Measurements from ENCODE around the gene FEM1A. TPM values are rescaled to one million over a fixed set of nuclear protein-coding genes. Genes with fewer than 3 reads are reported as not detected.
"Not testable (repeated sequence)": the region's sequence is repeated elsewhere in the genome, so short reads cannot be mapped to it uniquely, and the experiment has no call there.

FEM1A gene
- total and polyA plus RNA-seq, 10 of the 15 experiments (the other 5 are each of a cell fraction or from before 2014, with no cell fraction given): 0.27 to 17.4 (median 3.8) TPM

- TF ChIP-seq NFXL1 (IDR thresholded peaks at IDR 0.05; ENCODE audit: borderline replicate concordance) (no peak), RBBP5 (conservative IDR thresholded peaks at IDR 0.05) (no peak), RFX5 (IDR thresholded peaks at IDR 0.05; ENCODE audit: low read depth, low read length) (no peak), ATF2 (IDR thresholded peaks at IDR 0.05; ENCODE audit: low read length) (0 out of 2 replicates have a peak, but pooled peaks have one; percentile 40), SRF (IDR thresholded peaks at IDR 0.05; ENCODE audit: low read depth in 2 of 2, low read length in 2 of 2) (no peak)
Measured at GRCh38 chr19:4831304-4831978, 39.9 kb downstream of the FEM1A start, which contains the start of gene TICAM1 (continued).

GRCh38 chr19:4831979-4832340 is 40.4 kb downstream of the FEM1A start:
- H3K36me3 ChIP-seq (ENCODE audit: control insufficient read depth in 2 of 2, insufficient read depth in 2 of 2, low read length in 1 of 2); H3K9me3 ChIP-seq (replicated peaks; ENCODE audit: control insufficient read depth, insufficient read depth, low read length); ATAC-seq; intact Hi-C loops (cut with micrococcal nuclease; ENCODE audit: unreplicated experiment); H3K27me3 ChIP-seq (replicated peaks in 1 of 2; ENCODE audit: control insufficient read depth in 2 of 2, insufficient read depth in 2 of 2, low read length in 1 of 2); H4K20me1 ChIP-seq (ENCODE audit: control insufficient read depth, insufficient read depth); H3K4me1 ChIP-seq (ENCODE audit: control insufficient read depth, insufficient read depth, low read length); in situ Hi-C loops (cut with MboI); FAIRE-seq; DNase-seq (ENCODE audit: low read depth, low spot score): not testable (repeated sequence)
- POLR2A ChIA-PET: interaction anchor here (0.8 to 3.4 kb wide), 3 partner anchors 8 to 35 kb away, joined by 3 to 19 read pairs (median 12); partner anchors contain the start of gene PLIN3
- Histone ChIP-seq H3K9ac (ENCODE audit: control insufficient read depth, insufficient read depth, low read length) (peak overlapping the region; percentile 96), H3K4me3 (peak overlapping the region; percentile 95), H3K4me2 (ENCODE audit: control insufficient read depth, insufficient read depth) (peak overlapping the region; percentile 87; the same call in 1 of the 2 replicates), H3K27ac (ENCODE audit: control insufficient read depth, insufficient read depth) (peak overlapping the region; percentile 92), H2AFZ (ENCODE audit: control insufficient read depth, low read depth, low read length) (peak overlapping the region; percentile 93), H3K79me2 (ENCODE audit: control insufficient read depth, insufficient read depth, low read length) (peaks cover 41% of the 10 kb centered on the region)
- SMC1A ChIA-PET (ENCODE audit: uncharacterized antibody, unreplicated experiment): interaction anchor here (1.0 to 3.0 kb wide), 3 partner anchors 8 to 23 kb away, joined by 3 to 18 read pairs (median 11); no protein-coding TSS in a partner anchor
- RAD21 ChIA-PET (ENCODE audit: unreplicated experiment): interaction anchor here (1.3 to 4.4 kb wide), 4 partner anchors 13 to 80 kb away, joined by 6 to 22 read pairs (median 16); no protein-coding TSS in a partner anchor
- 31% methylated on average over 9 of the region's 9 CpGs for WGBS (ENCODE audit: insufficient coverage, insufficient replicate concordance, low lambda C conversion rate, missing lambda C conversion rate)
- TF ChIP-seq ZBTB40 (IDR thresholded peaks at IDR 0.05; ENCODE audit: borderline replicate concordance): 0 out of 2 replicates have a peak, but pooled peaks have one; percentile 22
- TSS peak; percentile 90 for BruUV-seq (replicated peaks)
- CTCF ChIA-PET: interaction anchor here (0.5 to 10.6 kb wide), 4 partner anchors 12 to 349 kb away, joined by 3 to 148 read pairs (median 15); no protein-coding TSS in a partner anchor

Measured in GM12878 (cell line).